HG02610 (cell line): ENCODE results near the gene ERO1A.

Source experiments
- ATAC-seq: cut with Tn5 transposase; IDR thresholded peaks from one replicate; pipeline ENCODE4 v1.9.1; 2021; ENCODE audit warnings: mild to moderate bottlenecking, moderate library complexity; ENCODE audit not compliant: unreplicated experiment

The ERO1A gene

GRCh38 chr14:52609445-52610044 lies 85.8 kb downstream of the ERO1A start:
- no peak for ATAC-seq

GRCh38 chr14:52607061-52607460 lies 88.3 kb downstream of the ERO1A start:
- no peak for ATAC-seq

- ATAC-seq: no peak
Observed at GRCh38 chr14:52602131-52602530, 93.2 kb downstream of the ERO1A start.

GRCh38 chr14:52599974-52600373 lies 95.4 kb downstream of the ERO1A start:
- no peak for ATAC-seq

GRCh38 chr14:52598568-52598967 lies 96.8 kb downstream of the ERO1A start:
- ATAC-seq: no peak

GRCh38 chr14:52596861-52597260 lies 98.5 kb downstream of the ERO1A start:
- no peak for ATAC-seq

GRCh38 chr14:52596320-52596719 lies 99.0 kb downstream of the ERO1A start:
- ATAC-seq: no peak

GRCh38 chr14:52590318-52590717 lies 105.0 kb downstream of the ERO1A start:
- ATAC-seq: no peak
